ENCODE measurements around the gene GMPR2. TPM values are rescaled to one million over a fixed set of nuclear protein-coding genes. Genes with fewer than 3 reads are reported as not detected.

Gene GMPR2
- total RNA-seq, 4 donors from 2014 or later = 39.0 to 57.2 (median 49.0) TPM

DNA sequence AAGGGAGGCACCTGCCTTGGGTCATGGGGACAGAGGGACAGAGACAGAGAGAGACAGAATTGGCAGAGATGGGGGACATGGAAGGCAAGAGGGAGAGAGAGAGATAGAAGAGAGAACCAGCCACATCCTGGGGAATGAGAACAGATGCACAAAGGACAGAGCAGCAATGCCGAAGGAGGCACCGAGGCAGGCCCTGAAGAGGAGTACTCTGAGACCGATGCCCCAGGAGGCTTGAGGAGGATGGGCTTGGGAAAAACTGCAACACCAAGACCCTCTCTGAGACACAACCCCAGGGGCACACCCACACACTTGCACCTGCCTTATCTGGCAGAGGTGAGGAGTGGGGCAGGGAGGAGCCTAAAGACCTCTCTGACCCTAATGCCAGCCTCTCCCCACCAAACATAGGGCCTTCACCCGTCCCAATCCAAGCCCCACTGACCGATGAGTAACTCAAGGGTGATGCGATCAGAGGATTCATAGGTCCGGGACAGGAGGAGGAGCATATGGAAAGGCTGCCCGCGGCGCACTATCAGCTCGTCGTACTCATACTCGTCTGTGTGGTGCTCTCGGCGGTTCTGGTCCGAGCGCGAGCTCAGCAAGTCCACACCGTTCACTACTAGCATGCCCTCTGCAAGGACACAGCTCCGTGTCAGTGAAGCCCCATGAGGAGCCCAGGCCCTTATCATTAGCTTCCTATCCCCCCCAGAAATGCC lies 28.7 kb downstream of the GMPR2 start:
- 91 to 92% methylated on average over 20 of the region's 20 CpGs for WGBS, 2 donors
- no peak for DNase-seq (ENCODE audit: low spot score in 2 of 2)
- intact Hi-C loops (cut with DNase I; ENCODE audit: low total_unique reads) = no loop called here
- H3K4me3 ChIP-seq (ENCODE audit: low read depth, poor library complexity, severe bottlenecking) = no peak overlapping the region
- no peak for TF ChIP-seq POLR2A (IDR thresholded peaks at IDR 0.05)
- TF ChIP-seq, protein P1, sequence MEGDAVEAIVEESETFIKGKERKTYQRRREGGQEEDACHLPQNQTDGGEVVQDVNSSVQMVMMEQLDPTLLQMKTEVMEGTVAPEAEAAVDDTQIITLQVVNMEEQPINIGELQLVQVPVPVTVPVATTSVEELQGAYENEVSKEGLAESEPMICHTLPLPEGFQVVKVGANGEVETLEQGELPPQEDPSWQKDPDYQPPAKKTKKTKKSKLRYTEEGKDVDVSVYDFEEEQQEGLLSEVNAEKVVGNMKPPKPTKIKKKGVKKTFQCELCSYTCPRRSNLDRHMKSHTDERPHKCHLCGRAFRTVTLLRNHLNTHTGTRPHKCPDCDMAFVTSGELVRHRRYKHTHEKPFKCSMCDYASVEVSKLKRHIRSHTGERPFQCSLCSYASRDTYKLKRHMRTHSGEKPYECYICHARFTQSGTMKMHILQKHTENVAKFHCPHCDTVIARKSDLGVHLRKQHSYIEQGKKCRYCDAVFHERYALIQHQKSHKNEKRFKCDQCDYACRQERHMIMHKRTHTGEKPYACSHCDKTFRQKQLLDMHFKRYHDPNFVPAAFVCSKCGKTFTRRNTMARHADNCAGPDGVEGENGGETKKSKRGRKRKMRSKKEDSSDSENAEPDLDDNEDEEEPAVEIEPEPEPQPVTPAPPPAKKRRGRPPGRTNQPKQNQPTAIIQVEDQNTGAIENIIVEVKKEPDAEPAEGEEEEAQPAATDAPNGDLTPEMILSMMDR (IDR thresholded peaks at IDR 0.05) = peak in 1 of 3 donors; percentile 23

DNA sequence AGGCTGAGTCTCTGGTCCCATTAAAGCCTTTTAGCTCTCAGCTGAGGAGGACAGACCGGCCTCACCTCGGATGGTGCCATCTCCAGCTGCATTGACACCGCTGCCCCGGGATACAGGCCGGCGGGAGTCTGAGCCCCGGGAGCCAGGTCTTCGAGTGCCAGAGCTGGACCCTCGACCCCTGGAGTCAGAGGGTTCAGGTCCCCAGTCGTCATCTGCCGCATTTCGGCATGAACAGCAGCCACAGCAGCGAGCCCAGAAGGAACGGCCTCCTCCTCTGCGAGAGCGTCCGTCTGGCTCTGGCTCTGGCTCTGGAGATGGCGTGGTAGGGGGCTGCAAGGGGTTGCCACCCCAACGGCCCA lies 29.2 kb downstream of the GMPR2 start:
- 90 to 92% methylated on average over 2 to 19 of the region's 19 CpGs for WGBS, 2 donors
- no peak for TF ChIP-seq POLR2A (IDR thresholded peaks at IDR 0.05)
- TF ChIP-seq, protein P1 (IDR thresholded peaks at IDR 0.05) = no peak
- intact Hi-C loops (cut with DNase I; ENCODE audit: low total_unique reads) = no loop called here
- DNase-seq (ENCODE audit: low spot score in 2 of 2) = no peak
- H3K4me3 ChIP-seq (ENCODE audit: low read depth, poor library complexity, severe bottlenecking) = no peak overlapping the region

DNA sequence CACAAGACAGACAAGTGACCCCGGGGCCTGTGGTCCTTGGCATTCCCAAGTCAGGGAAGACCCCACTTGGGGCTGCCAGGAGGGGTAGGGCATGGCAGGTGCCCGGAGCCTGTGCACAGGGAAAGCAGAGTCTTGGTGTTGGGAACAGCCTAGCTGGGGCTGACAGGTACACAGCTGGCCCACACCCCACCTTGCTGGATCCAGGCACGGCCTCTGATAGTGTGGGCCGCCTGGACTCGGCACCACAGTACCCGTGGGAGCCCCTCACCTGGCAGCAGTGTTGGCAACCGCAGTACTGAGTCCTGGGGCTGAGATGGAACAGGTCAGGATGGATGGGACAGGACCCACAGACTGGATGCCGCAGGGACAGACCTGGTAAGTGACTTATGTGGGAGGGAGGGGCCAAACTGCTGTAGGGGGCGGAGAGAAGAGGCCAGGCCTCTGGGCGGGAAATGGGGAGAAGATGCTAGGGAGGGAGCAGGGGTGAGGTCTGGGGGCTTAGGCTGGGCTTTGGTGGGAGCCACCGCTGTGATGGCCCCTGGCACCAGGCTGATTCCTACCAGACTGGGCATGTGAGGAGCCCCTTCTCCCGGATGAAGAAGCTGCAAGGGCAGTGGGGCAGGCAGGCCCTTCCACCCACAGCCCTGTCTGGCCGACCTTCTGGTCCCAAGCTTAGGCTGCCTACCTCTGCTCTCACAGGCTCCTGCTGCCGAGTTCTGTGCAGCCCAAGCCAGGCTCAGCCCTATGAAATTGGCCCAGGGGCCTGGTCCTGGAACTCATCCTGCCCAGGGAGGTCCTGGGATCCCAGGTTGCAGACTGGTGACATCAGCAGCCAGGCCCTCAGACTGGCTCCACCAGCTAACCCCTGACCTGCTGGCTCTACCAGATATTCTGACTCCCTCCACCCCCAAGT lies 30.3 kb downstream of the GMPR2 start, which contains the start of gene TGM1:
TGM1 (minus strand) TSS at position 357 of the 913 bp plus-strand sequence. CDS start 825 bp downstream, outside the sequence.
- DNase-seq (ENCODE audit: low spot score in 2 of 2) = no peak
- WGBS, 2 donors = 79 to 89% methylated on average over 11 to 12 of the region's 14 CpGs
- TF ChIP-seq, protein P1 (IDR thresholded peaks at IDR 0.05) = no peak
- no peak for TF ChIP-seq POLR2A (IDR thresholded peaks at IDR 0.05)
- no peak within 1 kb of the TSS for H3K4me3 ChIP-seq (ENCODE audit: low read depth, poor library complexity, severe bottlenecking)
- intact Hi-C loops (cut with DNase I; ENCODE audit: low total_unique reads) = no loop called here

DNA sequence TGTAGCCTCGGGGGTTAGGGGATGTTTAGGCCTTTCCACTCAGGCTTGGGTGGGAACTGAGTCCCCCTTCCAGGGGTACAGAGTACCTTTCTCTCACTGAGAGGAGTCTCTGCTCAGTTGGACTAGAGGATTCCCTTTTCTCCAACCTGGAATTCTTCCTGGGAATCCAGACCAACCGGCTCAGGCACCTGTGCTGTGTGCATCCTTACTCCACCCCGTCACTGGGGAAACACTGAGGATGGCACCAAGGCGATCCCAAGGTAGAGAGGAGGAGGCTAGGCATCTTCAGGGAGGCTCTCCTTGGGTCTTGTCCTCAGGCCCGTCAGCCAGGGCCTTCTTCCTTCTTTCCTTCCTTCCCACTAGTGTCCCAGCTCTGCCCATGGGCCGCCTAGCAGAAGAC lies 31.1 kb downstream of the GMPR2 start:
- no peak overlapping the region for H3K4me3 ChIP-seq (ENCODE audit: low read depth, poor library complexity, severe bottlenecking)
- no peak for TF ChIP-seq POLR2A (IDR thresholded peaks at IDR 0.05)
- TF ChIP-seq, protein P1 (IDR thresholded peaks at IDR 0.05) = no peak
- DNase-seq (ENCODE audit: low spot score in 2 of 2) = no peak
- 39 to 53% methylated on average over 6 of the region's 6 CpGs for WGBS, 2 donors
- intact Hi-C loops (cut with DNase I; ENCODE audit: low total_unique reads) = no loop called here

DNA sequence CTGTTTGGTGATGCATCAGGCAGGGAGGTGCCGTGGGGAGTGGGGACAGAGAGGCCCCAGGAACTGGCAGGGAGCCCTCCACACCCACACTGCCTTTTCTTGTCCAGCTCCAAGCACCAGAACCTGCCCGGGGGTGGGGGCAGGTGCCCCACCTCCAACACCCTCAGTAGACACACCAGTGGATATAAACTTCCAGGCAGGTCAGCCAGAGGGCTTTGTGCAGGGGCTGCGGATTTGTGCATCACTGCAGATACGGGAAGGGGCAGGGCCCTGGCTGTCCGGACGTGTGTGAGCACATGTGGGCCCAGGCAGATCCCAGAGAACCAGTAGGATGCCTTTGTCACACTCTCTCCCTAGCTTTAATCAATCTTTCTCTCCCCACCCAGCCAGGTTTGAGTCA lies 31.6 kb downstream of the GMPR2 start:
- TF ChIP-seq, protein P1 (IDR thresholded peaks at IDR 0.05) = no peak
- TF ChIP-seq POLR2A (IDR thresholded peaks at IDR 0.05) = no peak
- no peak overlapping the region for H3K4me3 ChIP-seq (ENCODE audit: low read depth, poor library complexity, severe bottlenecking)
- intact Hi-C loops (cut with DNase I; ENCODE audit: low total_unique reads) = no loop called here
- 30 to 54% methylated on average over 6 of the region's 6 CpGs for WGBS, 2 donors
- DNase-seq (ENCODE audit: low spot score in 2 of 2) = no peak
